ENCODE results near the gene GALNT12. TPM values are rescaled to one million over a fixed set of nuclear protein-coding genes. Genes with fewer than 3 reads are reported as not detected.

GALNT12 gene
- total and polyA plus RNA-seq, 2 experiments from 2014 or later = 13.9 to 16.4 TPM

- TF ChIP-seq EZH2phosphoT487 (IDR thresholded peaks at IDR 0.05; ENCODE audit: low read depth, severe bottlenecking, unreplicated experiment) = no peak
- no peak for TF ChIP-seq CTCF (IDR thresholded peaks at IDR 0.05; ENCODE audit: poor library complexity)
- no peak for TF ChIP-seq EZH2 (IDR thresholded peaks at IDR 0.05; ENCODE audit: borderline replicate concordance)
- H3K27ac ChIP-seq = no peak overlapping the region
- DNase-seq (ENCODE audit: low spot score) = no peak
- H3K9me2 ChIP-seq (replicated peaks; ENCODE audit: insufficient read depth) = no peaks in the 10 kb centered on the region
- no peaks in the 10 kb centered on the region for H3K27me3 ChIP-seq
- peaks cover 30% of the 10 kb centered on the region for H3K79me2 ChIP-seq
- H2AFZ ChIP-seq = no peak overlapping the region
- H3K9me3 ChIP-seq (ENCODE audit: low read depth) = peaks cover 5% of the 10 kb centered on the region
- no peaks in the 10 kb centered on the region for H4K20me1 ChIP-seq (ENCODE audit: insufficient read depth, poor library complexity, severe bottlenecking)
- H3K4me3 ChIP-seq = no peak overlapping the region
- 98% methylated on average over 4 of the region's 4 CpGs for WGBS (ENCODE audit: low lambda C conversion rate, missing lambda C conversion rate)
- no peaks in the 10 kb centered on the region for H3K36me3 ChIP-seq (replicated peaks; ENCODE audit: insufficient read depth, low read depth)
- peaks cover 6% of the 10 kb centered on the region for H3K4me1 ChIP-seq (ENCODE audit: insufficient read depth)
- H3K4me2 ChIP-seq = no peak overlapping the region
These were observed 10.0 kb upstream of the GALNT12 start for GRCh38 chr9:98797491-98797890.

GRCh38 chr9:98798254-98798653 lies 9.2 kb upstream of the GALNT12 start:
- 96% methylated on average over 3 of the region's 3 CpGs for WGBS (ENCODE audit: low lambda C conversion rate, missing lambda C conversion rate)
- H3K4me1 ChIP-seq (ENCODE audit: insufficient read depth) = peaks cover 6% of the 10 kb centered on the region
- H3K27ac ChIP-seq = no peak overlapping the region
- TF ChIP-seq EZH2phosphoT487 (IDR thresholded peaks at IDR 0.05; ENCODE audit: low read depth, severe bottlenecking, unreplicated experiment) = no peak
- no peak for TF ChIP-seq CTCF (IDR thresholded peaks at IDR 0.05; ENCODE audit: poor library complexity)
- TF ChIP-seq EZH2 (IDR thresholded peaks at IDR 0.05; ENCODE audit: borderline replicate concordance) = no peak
- no peaks in the 10 kb centered on the region for H3K27me3 ChIP-seq
- DNase-seq (ENCODE audit: low spot score) = no peak
- H3K4me2 ChIP-seq = no peak overlapping the region
- no peaks in the 10 kb centered on the region for H4K20me1 ChIP-seq (ENCODE audit: insufficient read depth, poor library complexity, severe bottlenecking)
- peaks cover 5% of the 10 kb centered on the region for H3K9me3 ChIP-seq (ENCODE audit: low read depth)
- no peaks in the 10 kb centered on the region for H3K36me3 ChIP-seq (replicated peaks; ENCODE audit: insufficient read depth, low read depth)
- H3K4me3 ChIP-seq = no peak overlapping the region
- peaks cover 22% of the 10 kb centered on the region for H3K79me2 ChIP-seq
- H3K9me2 ChIP-seq (replicated peaks; ENCODE audit: insufficient read depth) = no peaks in the 10 kb centered on the region
- H2AFZ ChIP-seq = no peak overlapping the region

GRCh38 chr9:98801561-98801960 lies 5.9 kb upstream of the GALNT12 start:
- Histone ChIP-seq H3K27me3 (no peaks in the 10 kb centered on the region), H3K79me2 (no peaks in the 10 kb centered on the region), H3K9me3 (ENCODE audit: low read depth) (peaks cover 5% of the 10 kb centered on the region), H3K27ac (no peak overlapping the region), H3K4me2 (no peak overlapping the region), H2AFZ (no peak overlapping the region), H4K20me1 (ENCODE audit: insufficient read depth, poor library complexity, severe bottlenecking) (no peaks in the 10 kb centered on the region), H3K4me3 (no peak overlapping the region), H3K4me1 (ENCODE audit: insufficient read depth) (peaks cover 6% of the 10 kb centered on the region), H3K36me3 (replicated peaks; ENCODE audit: insufficient read depth, low read depth) (no peaks in the 10 kb centered on the region), H3K9me2 (replicated peaks; ENCODE audit: insufficient read depth) (no peaks in the 10 kb centered on the region)
- TF ChIP-seq EZH2 (IDR thresholded peaks at IDR 0.05; ENCODE audit: borderline replicate concordance) (no peak), EZH2phosphoT487 (IDR thresholded peaks at IDR 0.05; ENCODE audit: low read depth, severe bottlenecking, unreplicated experiment) (no peak), CTCF (IDR thresholded peaks at IDR 0.05; ENCODE audit: poor library complexity) (no peak)
- DNase-seq (ENCODE audit: low spot score) = no peak
- WGBS (ENCODE audit: low lambda C conversion rate, missing lambda C conversion rate) = 100% methylated on average over 1 of the region's 1 CpG

- peaks cover 10% of the 10 kb centered on the region for H3K4me1 ChIP-seq (ENCODE audit: insufficient read depth)
- no peak overlapping the region for H3K4me2 ChIP-seq
- no peaks in the 10 kb centered on the region for H3K79me2 ChIP-seq
- no peaks in the 10 kb centered on the region for H3K27me3 ChIP-seq
- H3K4me3 ChIP-seq = no peak overlapping the region
- H4K20me1 ChIP-seq (ENCODE audit: insufficient read depth, poor library complexity, severe bottlenecking) = no peaks in the 10 kb centered on the region
- no peaks in the 10 kb centered on the region for H3K36me3 ChIP-seq (replicated peaks; ENCODE audit: insufficient read depth, low read depth)
- H3K27ac ChIP-seq = no peak overlapping the region
- WGBS (ENCODE audit: low lambda C conversion rate, missing lambda C conversion rate) = 100% methylated on average over 1 of the region's 1 CpG
- TF ChIP-seq EZH2phosphoT487 (IDR thresholded peaks at IDR 0.05; ENCODE audit: low read depth, severe bottlenecking, unreplicated experiment) (no peak), EZH2 (IDR thresholded peaks at IDR 0.05; ENCODE audit: borderline replicate concordance) (no peak), CTCF (IDR thresholded peaks at IDR 0.05; ENCODE audit: poor library complexity) (no peak)
- no peak overlapping the region for H2AFZ ChIP-seq
- peaks cover 5% of the 10 kb centered on the region for H3K9me3 ChIP-seq (ENCODE audit: low read depth)
- no peaks in the 10 kb centered on the region for H3K9me2 ChIP-seq (replicated peaks; ENCODE audit: insufficient read depth)
- DNase-seq (ENCODE audit: low spot score) = no peak
These were observed 5.5 kb upstream of the GALNT12 start for GRCh38 chr9:98801969-98802371.

All from hepatocyte (in vitro differentiated cells).